GM23338 (cell line): ENCODE results near the gene HRAS. TPM values are rescaled to one million over a fixed set of nuclear protein-coding genes. Genes with fewer than 3 reads are reported as not detected.

ENCODE experiments used
- ATAC-seq: fragments of 200-7000 bp; cut with Tn5 transposase; 3 replicates; pipeline ENCODE4 v1.9.1; 2020
- DNase-seq: peaks from one replicate; pipeline ENCODE4 v3.0.0-alpha.2; 2015; ENCODE audit warnings: low spot score
- H2AFZ ChIP-seq: fragments of 200-600 bp; sonication (generic); 2 replicates; pipeline ENCODE4 v1.8.0; 2016; ENCODE audit warnings: antibody characterized with exemption, mild to moderate bottlenecking, moderate library complexity
- H3F3A ChIP-seq: fragments of 200-600 bp; sonication (generic); replicated peaks from 2 replicates; pipeline ENCODE4 v1.8.0; 2017; ENCODE audit warnings: antibody characterized with exemption, mixed run types, low read depth
- H3K27ac ChIP-seq: fragments of 200-600 bp; sonication (generic); 2 replicates; pipeline ENCODE4 v1.6.1; 2016; ENCODE audit warnings: low read depth
- H3K27me3 ChIP-seq: fragments of 200-600 bp; sonication (generic); 2 replicates; pipeline ENCODE4 v1.8.0; 2016; ENCODE audit warnings: mild to moderate bottlenecking, mixed run types, moderate library complexity; ENCODE audit not compliant: insufficient read depth
- H3K36me3 ChIP-seq: fragments of 200-600 bp; sonication (generic); 2 replicates; pipeline ENCODE4 v1.8.0; 2016; ENCODE audit warnings: mild to moderate bottlenecking; ENCODE audit not compliant: insufficient read depth
- H3K4me1 ChIP-seq: fragments of 200-600 bp; sonication (generic); 2 replicates; pipeline ENCODE4 v1.8.0; 2016; ENCODE audit warnings: mild to moderate bottlenecking, moderate library complexity; ENCODE audit not compliant: insufficient read depth
- H3K4me2 ChIP-seq: fragments of 200-600 bp; sonication (generic); 2 replicates; pipeline ENCODE4 v1.7.1; 2017; ENCODE audit warnings: mixed run types
- H3K4me3 ChIP-seq: fragments of 200-600 bp; sonication (generic); 2 replicates; pipeline ENCODE4 v1.6.1; 2016; ENCODE audit warnings: mixed run types
- H3K79me2 ChIP-seq: fragments of 200-600 bp; sonication (generic); replicated peaks from 2 replicates; pipeline ENCODE4 v1.8.0; 2017; ENCODE audit warnings: mild to moderate bottlenecking; ENCODE audit not compliant: insufficient read depth
- H3K9me2 ChIP-seq: fragments of 200-600 bp; sonication (generic); 2 replicates; pipeline ENCODE4 v1.8.0; 2017; ENCODE audit not compliant: insufficient read depth
- H4K20me1 ChIP-seq: fragments of 200-600 bp; sonication (generic); replicated peaks from 2 replicates; pipeline ENCODE4 v1.8.0; 2017; ENCODE audit warnings: mild to moderate bottlenecking; ENCODE audit not compliant: insufficient read depth
- H3K27ac Mint-ChIP-seq: 2 replicates; pipeline ENCODE4 v1.8.0; 2020; ENCODE audit warnings: inconsistent platforms, mild to moderate bottlenecking, moderate library complexity, mixed read lengths
- H3K27me3 Mint-ChIP-seq: 3 replicates; pipeline ENCODE4 v1.8.0; 2022; ENCODE audit warnings: low read depth, mild to moderate bottlenecking, moderate library complexity, mixed read lengths, inconsistent platforms; ENCODE audit not compliant: insufficient read depth, poor library complexity
- H3K36me3 Mint-ChIP-seq: 3 replicates; pipeline ENCODE4 v1.8.0; 2021; ENCODE audit warnings: low read depth, mild to moderate bottlenecking, inconsistent platforms, moderate library complexity, mixed read lengths
- H3K4me1 Mint-ChIP-seq: 3 replicates; pipeline ENCODE4 v1.8.0; 2020; ENCODE audit warnings: mild to moderate bottlenecking, inconsistent platforms, mixed read lengths
- H3K4me3 Mint-ChIP-seq: 3 replicates; pipeline ENCODE4 v1.8.0; 2021; ENCODE audit warnings: moderate library complexity, mild to moderate bottlenecking, inconsistent platforms, mixed read lengths
- H3K9me3 Mint-ChIP-seq: 3 replicates; pipeline ENCODE4 v1.8.0; 2020; ENCODE audit warnings: moderate library complexity, mild to moderate bottlenecking, inconsistent platforms, mixed read lengths
- CREB1 ChIP-seq: fragments of 250-450 bp; sonication (Bioruptor Pico); IDR thresholded peaks from 2 replicates; pipeline ENCODE4 v1.5.0; 2020; ENCODE audit warnings: low read depth, mild to moderate bottlenecking, moderate library complexity
- ETS1 ChIP-seq: IDR thresholded peaks from 2 replicates; pipeline ENCODE4 v1.6.1; 2016; ENCODE audit warnings: antibody characterized with exemption
- EZH2 ChIP-seq: fragments of 200-600 bp; sonication (generic); IDR thresholded peaks from one replicate; pipeline ENCODE4 v1.8.0; 2017; ENCODE audit warnings: antibody characterized with exemption, mild to moderate bottlenecking, low read depth; ENCODE audit not compliant: unreplicated experiment
- EZH2phosphoT487 ChIP-seq: fragments of 200-600 bp; sonication (generic); IDR thresholded peaks from one replicate; pipeline ENCODE4 v1.8.1; 2018; ENCODE audit warnings: antibody characterized with exemption; ENCODE audit not compliant: unreplicated experiment
- JUNB ChIP-seq: IDR thresholded peaks from one replicate; pipeline ENCODE4 v1.6.1; 2016; ENCODE audit warnings: antibody characterized with exemption; ENCODE audit not compliant: unreplicated experiment
- NANOG ChIP-seq: IDR thresholded peaks from 2 replicates; pipeline ENCODE4 v1.6.1; 2016; ENCODE audit warnings: antibody characterized with exemption, borderline replicate concordance
- POLR2AphosphoS5 ChIP-seq: IDR thresholded peaks from 2 replicates; pipeline ENCODE4 v1.6.1; 2016; ENCODE audit warnings: antibody characterized with exemption, low read depth
- STAT1 ChIP-seq: IDR thresholded peaks from one replicate; pipeline ENCODE4 v1.6.1; 2016; ENCODE audit warnings: antibody characterized with exemption; ENCODE audit not compliant: unreplicated experiment
- ZNF114 ChIP-seq: fragments of 250-450 bp; sonication (Bioruptor Pico); IDR thresholded peaks from 2 replicates; pipeline ENCODE4 v1.5.0; 2020; ENCODE audit warnings: mild to moderate bottlenecking, moderate library complexity
- ZNF331 ChIP-seq: fragments of 250-450 bp; sonication (Bioruptor Pico); IDR thresholded peaks from 2 replicates; pipeline ENCODE4 v1.5.0; 2020; ENCODE audit warnings: low read depth, mild to moderate bottlenecking, moderate library complexity
- ZNF462 ChIP-seq: fragments of 250-450 bp; sonication (Bioruptor Pico); IDR thresholded peaks from 2 replicates; pipeline ENCODE4 v1.5.0; 2020; ENCODE audit warnings: mild to moderate bottlenecking, moderate library complexity
- polyA plus RNA-seq: library from polyadenylated mRNA; unstranded; fragments of >200 nt; fragmentation: Nextera tagmentation; extraction: Ambion mirVana; gene quantifications from 2 replicates; pipeline ENCODE4 v1.2.1, GENCODE V29; 2016
- total RNA-seq: library from RNA; depleted of rRNA; stranded (reverse); fragments of >200 nt; shearing (Covaris generic); gene quantifications from 2 replicates; pipeline ENCODE4 v1.2.3, GENCODE V29; 2014
- TF ChIP-seq, protein P1 (sequence below): IDR thresholded peaks from one replicate; pipeline ENCODE4 v1.6.1; 2018; ENCODE audit warnings: antibody characterized with exemption; ENCODE audit not compliant: unreplicated experiment
- TF ChIP-seq, protein P2 (sequence below), 2 experiments: fragments of 200-600 bp in 1 of 2; sonication (generic) in 1 of 2; conservative IDR thresholded peaks; 2 replicates each; pipeline versions ENCODE4 v1.5.1 to v1.6.1; 2016 to 2017; ENCODE audit warnings: antibody characterized with exemption in 2 of 2, low read depth in 2 of 2, mild to moderate bottlenecking in 2 of 2, moderate library complexity in 1 of 2

The HRAS gene
- total and polyA plus RNA-seq, 2 experiments from 2014 or later = 37.9 to 48.7 TPM

- H3K79me2 ChIP-seq = 0 out of 2 replicates have a peak, but pooled peaks cover 7% of the 10 kb centered on the region
- H3K4me2 ChIP-seq = no peak overlapping the region
- peaks cover 32% of the 10 kb centered on the region for H3K27me3 Mint-ChIP-seq
- no peak overlapping the region for H3K4me3 Mint-ChIP-seq
- H3K4me1 ChIP-seq = peaks cover 10% of the 10 kb centered on the region
- peaks cover 11% of the 10 kb centered on the region for H3K4me1 Mint-ChIP-seq
- H3K9me3 Mint-ChIP-seq = peaks cover 2% of the 10 kb centered on the region; the same call in 1 of the 3 replicates
- no peaks in the 10 kb centered on the region for H3K9me2 ChIP-seq
- no peak for TF ChIP-seq ZNF331 (CRISPR knock-in tag)
- TF ChIP-seq EZH2phosphoT487 = no peak
- no peak for TF ChIP-seq NANOG
- TF ChIP-seq ZNF462 (CRISPR knock-in tag) = no peak
- TF ChIP-seq, protein P1, sequence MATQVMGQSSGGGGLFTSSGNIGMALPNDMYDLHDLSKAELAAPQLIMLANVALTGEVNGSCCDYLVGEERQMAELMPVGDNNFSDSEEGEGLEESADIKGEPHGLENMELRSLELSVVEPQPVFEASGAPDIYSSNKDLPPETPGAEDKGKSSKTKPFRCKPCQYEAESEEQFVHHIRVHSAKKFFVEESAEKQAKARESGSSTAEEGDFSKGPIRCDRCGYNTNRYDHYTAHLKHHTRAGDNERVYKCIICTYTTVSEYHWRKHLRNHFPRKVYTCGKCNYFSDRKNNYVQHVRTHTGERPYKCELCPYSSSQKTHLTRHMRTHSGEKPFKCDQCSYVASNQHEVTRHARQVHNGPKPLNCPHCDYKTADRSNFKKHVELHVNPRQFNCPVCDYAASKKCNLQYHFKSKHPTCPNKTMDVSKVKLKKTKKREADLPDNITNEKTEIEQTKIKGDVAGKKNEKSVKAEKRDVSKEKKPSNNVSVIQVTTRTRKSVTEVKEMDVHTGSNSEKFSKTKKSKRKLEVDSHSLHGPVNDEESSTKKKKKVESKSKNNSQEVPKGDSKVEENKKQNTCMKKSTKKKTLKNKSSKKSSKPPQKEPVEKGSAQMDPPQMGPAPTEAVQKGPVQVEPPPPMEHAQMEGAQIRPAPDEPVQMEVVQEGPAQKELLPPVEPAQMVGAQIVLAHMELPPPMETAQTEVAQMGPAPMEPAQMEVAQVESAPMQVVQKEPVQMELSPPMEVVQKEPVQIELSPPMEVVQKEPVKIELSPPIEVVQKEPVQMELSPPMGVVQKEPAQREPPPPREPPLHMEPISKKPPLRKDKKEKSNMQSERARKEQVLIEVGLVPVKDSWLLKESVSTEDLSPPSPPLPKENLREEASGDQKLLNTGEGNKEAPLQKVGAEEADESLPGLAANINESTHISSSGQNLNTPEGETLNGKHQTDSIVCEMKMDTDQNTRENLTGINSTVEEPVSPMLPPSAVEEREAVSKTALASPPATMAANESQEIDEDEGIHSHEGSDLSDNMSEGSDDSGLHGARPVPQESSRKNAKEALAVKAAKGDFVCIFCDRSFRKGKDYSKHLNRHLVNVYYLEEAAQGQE = no peak
- no peak for TF ChIP-seq JUNB
- TF ChIP-seq POLR2AphosphoS5 = no peak
- no peak for TF ChIP-seq ZNF114
- no peak for TF ChIP-seq CREB1
- TF ChIP-seq, protein P2, sequence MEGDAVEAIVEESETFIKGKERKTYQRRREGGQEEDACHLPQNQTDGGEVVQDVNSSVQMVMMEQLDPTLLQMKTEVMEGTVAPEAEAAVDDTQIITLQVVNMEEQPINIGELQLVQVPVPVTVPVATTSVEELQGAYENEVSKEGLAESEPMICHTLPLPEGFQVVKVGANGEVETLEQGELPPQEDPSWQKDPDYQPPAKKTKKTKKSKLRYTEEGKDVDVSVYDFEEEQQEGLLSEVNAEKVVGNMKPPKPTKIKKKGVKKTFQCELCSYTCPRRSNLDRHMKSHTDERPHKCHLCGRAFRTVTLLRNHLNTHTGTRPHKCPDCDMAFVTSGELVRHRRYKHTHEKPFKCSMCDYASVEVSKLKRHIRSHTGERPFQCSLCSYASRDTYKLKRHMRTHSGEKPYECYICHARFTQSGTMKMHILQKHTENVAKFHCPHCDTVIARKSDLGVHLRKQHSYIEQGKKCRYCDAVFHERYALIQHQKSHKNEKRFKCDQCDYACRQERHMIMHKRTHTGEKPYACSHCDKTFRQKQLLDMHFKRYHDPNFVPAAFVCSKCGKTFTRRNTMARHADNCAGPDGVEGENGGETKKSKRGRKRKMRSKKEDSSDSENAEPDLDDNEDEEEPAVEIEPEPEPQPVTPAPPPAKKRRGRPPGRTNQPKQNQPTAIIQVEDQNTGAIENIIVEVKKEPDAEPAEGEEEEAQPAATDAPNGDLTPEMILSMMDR (conservative IDR thresholded peaks at IDR 0.05; ENCODE audit: low read depth in 2 of 2) = no peak
- TF ChIP-seq STAT1 = no peak
- TF ChIP-seq ETS1 = no peak
- TF ChIP-seq EZH2 = no peak
- H2AFZ ChIP-seq = no peak overlapping the region
- H3F3A ChIP-seq = peaks cover 12% of the 10 kb centered on the region; the same call in 1 of the 2 replicates
- no peaks in the 10 kb centered on the region for H3K36me3 ChIP-seq
- no peak overlapping the region for H3K27ac Mint-ChIP-seq
- no peak overlapping the region for H3K27ac ChIP-seq
- peaks cover 11% of the 10 kb centered on the region for H4K20me1 ChIP-seq
- H3K27me3 ChIP-seq = peaks cover 28% of the 10 kb centered on the region
- DNase-seq (no peak), ATAC-seq (no peak)
- H3K36me3 Mint-ChIP-seq = no peaks in the 10 kb centered on the region
- H3K4me3 ChIP-seq = no peak overlapping the region
These were observed 23.1 kb upstream of the HRAS start for GRCh38 chr11:558503-558902.
